Measurements from ENCODE around the gene KCNJ15.

- no peak for TF ChIP-seq EZH2 (IDR thresholded peaks at IDR 0.05; ENCODE audit: low read depth, low read length, severe bottlenecking)
- TF ChIP-seq EGR1 (IDR thresholded peaks at IDR 0.05; ENCODE audit: borderline replicate concordance, low read depth, low read length), result no peak
- TF ChIP-seq, protein P1, sequence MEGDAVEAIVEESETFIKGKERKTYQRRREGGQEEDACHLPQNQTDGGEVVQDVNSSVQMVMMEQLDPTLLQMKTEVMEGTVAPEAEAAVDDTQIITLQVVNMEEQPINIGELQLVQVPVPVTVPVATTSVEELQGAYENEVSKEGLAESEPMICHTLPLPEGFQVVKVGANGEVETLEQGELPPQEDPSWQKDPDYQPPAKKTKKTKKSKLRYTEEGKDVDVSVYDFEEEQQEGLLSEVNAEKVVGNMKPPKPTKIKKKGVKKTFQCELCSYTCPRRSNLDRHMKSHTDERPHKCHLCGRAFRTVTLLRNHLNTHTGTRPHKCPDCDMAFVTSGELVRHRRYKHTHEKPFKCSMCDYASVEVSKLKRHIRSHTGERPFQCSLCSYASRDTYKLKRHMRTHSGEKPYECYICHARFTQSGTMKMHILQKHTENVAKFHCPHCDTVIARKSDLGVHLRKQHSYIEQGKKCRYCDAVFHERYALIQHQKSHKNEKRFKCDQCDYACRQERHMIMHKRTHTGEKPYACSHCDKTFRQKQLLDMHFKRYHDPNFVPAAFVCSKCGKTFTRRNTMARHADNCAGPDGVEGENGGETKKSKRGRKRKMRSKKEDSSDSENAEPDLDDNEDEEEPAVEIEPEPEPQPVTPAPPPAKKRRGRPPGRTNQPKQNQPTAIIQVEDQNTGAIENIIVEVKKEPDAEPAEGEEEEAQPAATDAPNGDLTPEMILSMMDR (IDR thresholded peaks at IDR 0.05; ENCODE audit: control extremely low read depth in 1 of 3, insufficient read depth in 1 of 3, low read depth in 1 of 3, low read length in 3 of 3), result no peak
- TF ChIP-seq KDM1A (IDR thresholded peaks at IDR 0.05; ENCODE audit: borderline replicate concordance, low read length), result no peak
Measured at GRCh38 chr21:38294609-38295008, 37.8 kb downstream of the KCNJ15 start.

All from H1 (cell line).